RCC 7860 (cell line): ENCODE measurements around the gene FBXO17.
"Not testable (repeated sequence)": the region's sequence is repeated elsewhere in the genome, so short reads cannot be mapped to it uniquely, and the experiment has no call there.

ENCODE experiments used
- DNase-seq: peaks from one replicate; pipeline ENCODE4 v3.0.0-alpha.2; 2015; ENCODE audit warnings: low spot score
- FAIRE-seq: peaks from 2 replicates; lab custom pipeline; 2012; peaks lifted over from hg19 to GRCh38; lab: Jason Lieb, UNC

The FBXO17 gene, protein sequence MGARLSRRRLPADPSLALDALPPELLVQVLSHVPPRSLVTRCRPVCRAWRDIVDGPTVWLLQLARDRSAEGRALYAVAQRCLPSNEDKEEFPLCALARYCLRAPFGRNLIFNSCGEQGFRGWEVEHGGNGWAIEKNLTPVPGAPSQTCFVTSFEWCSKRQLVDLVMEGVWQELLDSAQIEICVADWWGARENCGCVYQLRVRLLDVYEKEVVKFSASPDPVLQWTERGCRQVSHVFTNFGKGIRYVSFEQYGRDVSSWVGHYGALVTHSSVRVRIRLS

DNA sequence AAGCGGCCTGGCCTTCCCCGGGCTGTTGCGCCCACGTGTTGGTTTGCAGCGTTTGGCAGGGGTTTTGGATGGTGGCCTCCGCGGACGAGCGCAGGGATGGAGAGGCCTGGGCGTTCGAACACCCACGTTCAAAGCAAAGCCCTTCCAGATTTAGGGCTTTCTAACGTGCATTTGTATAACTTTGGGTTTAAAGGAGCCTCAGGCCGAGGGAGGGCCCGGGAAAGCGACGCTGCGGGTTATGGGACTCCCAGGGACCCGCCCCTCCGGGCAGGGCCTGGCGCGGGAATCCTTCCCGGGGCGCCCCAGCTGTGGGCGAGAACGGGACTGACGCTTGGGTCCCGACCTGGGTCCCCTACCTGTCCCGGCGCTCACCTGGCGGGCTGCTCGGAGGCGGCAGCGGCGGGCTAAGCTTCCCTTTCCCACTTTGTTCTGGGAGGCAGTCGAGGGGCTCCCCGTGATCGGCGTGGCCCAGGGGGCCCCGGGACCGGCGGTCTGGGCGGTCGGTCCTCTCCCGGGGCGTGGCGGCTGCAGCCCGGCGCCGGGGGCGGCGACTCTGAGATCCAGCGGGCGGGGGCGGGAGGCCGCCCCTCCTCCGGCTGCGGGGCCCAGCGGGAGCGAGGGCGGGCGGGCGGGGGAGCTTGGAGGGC lies at the start of gene FBXO17:
Gene FBXO17, minus strand, starts transcription at position 529 of the 647 bp plus-strand sequence. CDS start 25,423 bp downstream, outside the sequence.
- FAIRE-seq: no peak
- DNase-seq: peak; percentile 34

DNA sequence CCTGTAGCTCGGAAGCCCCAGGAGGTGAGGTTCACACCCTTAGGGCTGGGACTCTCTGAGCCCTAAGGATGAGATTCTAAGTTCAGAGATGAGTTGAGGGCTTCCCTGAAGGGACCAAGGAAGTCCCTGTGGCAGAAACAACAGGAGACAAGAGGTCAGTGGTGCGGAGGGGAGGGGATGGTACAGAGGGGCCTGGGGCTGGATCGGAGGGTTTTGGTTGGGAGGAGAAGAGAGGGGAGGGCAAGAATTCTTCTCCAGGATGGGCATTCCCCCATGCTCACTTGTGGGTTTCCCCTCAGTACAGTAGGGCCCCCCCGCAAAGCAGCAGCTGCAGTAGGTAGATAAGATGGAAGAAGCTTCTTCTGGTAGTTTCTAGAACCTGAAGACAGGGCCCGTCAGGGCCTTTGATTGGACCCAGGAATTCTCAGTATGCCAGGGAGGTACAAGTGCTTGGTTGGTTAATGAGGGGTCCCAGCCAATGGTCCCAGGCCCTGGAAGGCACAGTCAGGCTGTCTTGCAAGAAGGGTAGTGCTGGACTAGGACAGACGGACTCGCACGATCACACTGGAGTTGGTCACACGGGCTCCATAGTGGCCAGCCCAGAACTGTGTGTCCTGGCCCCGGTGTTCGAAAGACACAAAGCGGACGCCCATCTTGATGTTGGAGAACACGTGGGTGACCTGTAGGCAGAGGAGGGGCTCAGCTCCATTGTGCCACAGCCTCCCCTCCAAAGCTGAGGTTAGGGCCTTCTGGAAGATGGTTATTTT lies 49.5 kb upstream of the FBXO17 start:
- DNase-seq (no peak), FAIRE-seq (no peak)

DNA sequence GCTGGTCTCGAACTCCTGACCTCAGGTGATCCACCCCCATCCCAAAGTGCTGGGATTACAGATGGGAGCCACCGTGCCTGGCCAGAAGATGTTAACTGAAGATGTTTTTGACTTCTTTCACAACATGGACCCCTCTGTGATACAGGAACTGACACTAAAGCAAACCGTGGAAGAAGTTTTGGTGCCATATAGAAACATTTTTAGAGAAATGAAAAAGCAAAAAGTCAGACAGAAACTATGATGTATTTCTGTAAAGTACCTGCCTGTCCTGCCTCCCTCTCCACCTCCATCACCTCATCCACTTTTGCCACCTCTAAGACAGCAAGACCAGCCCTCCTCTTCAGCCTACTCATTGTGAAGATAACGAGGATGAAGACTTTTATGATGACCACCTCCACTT lies 45.5 kb upstream of the FBXO17 start:
- no peak for FAIRE-seq
- no peak for DNase-seq

DNA sequence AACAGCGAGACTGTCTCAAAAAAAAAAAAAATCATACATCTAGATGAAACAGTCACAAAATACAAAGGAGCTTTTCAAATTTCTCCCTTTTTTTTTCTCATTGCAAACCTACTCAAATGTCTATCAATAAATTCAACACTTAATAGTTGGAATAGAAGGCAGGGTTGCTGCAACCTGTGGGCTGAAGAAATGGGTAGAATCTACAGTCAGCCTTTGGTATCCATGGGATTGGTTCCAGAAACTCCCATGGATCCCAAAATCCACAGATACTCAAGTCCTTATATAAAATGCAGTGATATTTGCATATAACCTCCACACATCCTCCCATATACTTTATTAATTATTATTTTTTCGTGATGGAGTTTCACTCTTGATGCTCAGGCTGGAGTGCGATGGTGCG lies 42.1 kb upstream of the FBXO17 start:
- no peak for DNase-seq
- no peak for FAIRE-seq

DNA sequence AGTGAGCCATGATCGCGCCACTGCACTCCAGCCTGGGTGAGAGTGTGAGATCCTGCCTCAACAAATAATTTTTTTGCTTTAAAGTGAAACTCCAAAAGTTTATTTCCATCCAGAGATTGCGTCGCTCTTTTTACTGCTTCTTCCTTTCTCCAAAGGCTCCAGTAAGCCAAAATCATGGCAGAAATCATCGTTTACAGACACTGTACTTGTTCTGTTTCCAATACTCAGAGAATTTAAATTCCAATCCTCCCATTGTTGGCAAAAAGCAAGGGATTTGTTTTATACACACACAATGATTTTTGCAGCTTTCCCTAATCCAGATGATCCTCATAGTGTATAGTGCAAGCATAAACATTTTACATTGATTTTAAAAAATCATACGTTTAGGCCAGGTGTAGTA lies 41.5 kb upstream of the FBXO17 start:
- DNase-seq: no peak
- FAIRE-seq: no peak

DNA sequence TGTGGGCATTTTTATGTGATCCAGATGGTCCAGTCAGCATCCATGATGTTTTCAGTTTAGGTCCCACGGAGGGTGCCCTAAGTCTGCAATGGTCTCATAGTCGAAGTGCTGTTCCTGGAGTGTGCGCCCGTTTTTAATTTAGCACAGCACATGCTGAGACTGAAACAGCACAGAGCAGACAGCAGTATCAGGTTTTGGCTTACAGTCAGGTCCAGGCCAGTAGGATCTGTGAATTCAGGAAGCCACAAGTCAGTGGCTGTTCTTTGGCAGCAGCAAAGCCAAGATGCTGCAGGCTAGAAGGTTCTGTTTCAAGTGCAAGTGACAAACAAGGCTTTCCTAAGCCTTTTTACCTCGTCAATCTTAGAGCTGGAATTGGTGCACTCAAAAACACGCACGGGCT lies 38.5 kb upstream of the FBXO17 start:
- FAIRE-seq (no peak), DNase-seq (no peak)

DNA sequence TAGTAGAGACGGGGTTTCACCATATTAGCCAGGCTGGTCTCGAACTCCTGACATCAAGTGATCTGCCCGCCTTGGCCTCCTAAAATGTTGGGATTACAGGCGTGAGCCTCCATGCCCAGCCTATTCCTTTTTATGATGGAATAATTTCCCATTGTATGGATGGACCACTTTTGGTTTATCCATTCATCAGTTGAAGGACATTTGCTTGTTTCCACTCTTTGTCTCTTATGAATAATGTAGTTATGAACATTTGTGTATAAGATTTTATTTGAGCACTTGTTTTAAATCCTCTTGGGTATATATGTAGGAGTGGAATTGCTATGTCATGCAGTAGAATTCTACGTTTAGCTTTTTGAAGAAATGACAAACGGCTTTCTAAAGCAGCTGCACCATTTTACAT lies 33.5 kb upstream of the FBXO17 start:
- FAIRE-seq (no peak), DNase-seq (no peak)

DNA sequence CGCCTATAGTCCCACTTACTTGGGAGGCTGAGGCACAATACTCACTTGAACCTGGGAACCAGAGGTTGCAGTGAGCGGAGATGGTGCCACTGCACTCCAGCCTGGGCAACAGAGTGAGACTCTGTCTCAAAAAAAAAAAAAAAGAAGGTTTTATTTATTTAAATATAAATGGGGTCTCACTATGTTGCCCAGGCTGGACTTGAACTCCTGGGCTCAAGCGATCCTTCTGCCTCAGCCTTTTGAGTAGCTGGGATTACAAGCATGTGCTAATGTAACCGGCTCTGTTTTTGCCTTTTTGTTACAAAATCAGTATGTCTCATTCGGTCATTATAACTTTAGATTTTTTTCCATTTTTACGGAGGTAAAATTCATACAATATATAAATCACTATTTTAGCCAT lies 32.6 kb upstream of the FBXO17 start:
- FAIRE-seq (no peak), DNase-seq (no peak)

DNA sequence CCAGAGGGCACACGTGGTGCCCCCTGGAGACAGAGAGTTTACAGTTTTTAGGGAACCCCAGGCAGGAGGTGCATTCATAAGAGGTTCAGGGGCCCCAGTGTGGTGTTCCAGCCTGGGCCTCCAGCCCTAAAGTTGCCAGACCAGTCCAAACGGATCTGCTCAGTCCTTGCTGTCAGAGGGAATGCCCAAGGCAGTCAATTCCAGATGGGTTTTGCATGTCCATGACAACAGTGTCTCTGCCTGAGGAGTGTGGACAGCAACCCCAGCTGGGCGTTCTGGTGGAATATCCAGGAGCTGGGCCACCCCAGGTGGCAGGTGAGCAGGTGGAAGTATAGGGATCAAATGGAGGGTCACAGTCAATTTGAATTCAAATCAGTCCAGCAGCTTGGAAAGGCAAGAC lies 31.6 kb upstream of the FBXO17 start:
- DNase-seq (no peak), FAIRE-seq (no peak)

DNA sequence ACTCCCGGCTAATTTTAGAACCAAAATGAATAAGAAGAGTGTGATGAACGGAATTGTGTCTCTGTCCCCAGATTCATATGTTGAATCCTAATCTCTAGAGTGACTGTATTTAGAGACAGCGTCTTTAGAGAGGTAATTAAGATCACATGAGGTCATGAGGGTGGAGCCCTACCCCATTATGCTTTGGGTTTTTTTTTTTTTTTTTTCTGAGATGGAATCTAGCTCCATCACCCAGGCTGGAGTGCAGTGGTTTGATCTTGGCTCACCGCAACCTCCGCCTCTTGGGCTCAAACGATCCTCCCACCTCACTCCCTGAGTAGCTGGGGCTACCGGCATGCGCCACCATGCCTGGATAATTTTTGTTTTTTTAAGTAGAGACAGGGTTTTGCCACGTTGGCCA lies 28.9 kb upstream of the FBXO17 start:
- FAIRE-seq (no peak), DNase-seq (no peak)

DNA sequence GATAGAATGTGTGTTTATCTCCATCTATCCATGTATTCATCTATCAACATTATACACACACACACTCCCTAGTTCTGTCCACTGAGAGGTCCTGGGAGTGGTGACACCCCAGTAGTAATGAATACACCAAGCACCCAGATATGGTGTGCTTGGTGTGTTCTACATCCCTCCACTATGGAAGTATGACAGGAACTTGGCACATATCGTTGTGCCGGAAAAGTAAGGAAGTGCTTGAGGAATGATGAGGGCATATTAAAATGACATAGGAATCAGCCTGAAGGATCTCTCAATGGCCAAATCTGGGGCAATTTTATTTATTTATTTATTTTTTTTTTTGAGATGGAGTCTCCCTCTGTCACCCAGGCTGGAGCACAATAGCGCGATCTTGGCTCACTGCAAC lies 28.3 kb upstream of the FBXO17 start:
- DNase-seq: no peak
- no peak for FAIRE-seq

DNA sequence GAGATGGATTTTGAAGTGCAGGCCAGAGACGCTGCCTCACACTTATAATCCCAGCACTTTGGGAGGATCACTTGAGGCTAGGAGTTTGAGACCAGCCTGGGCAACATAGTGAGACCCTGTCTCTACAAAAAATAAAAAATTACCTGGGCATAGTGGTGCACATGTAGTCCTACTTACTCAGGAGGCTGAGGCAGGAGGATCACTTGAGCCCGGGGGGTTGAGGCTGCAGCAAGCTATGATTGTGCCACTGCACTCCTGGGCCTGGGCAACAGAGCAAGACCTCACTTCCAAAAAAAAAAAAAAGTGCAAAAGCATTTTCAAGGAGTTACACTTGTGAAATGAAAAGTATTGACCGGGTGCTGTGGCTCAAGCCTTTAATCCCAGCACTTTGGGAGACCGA lies 27.6 kb upstream of the FBXO17 start:
- no peak for FAIRE-seq
- DNase-seq: no peak

DNA sequence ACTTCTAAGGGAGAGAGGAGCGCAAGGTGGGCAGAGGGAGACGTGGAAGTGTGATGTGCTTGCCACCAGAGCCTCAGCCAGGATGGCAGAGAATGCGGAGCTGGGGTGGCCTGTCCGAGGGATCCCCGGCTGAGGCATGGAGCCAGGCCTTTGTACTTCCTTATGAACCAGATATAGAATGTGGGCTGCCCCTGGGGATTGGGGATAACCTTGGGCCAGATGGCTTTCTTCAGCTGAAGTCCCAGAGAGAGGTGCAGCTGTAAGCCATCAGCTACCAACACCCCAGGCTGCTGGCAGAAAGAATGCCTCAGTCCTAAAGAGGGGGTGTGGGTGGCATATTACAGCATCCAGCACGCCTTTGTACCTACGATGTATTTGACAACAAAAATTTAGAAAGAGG lies 25.5 kb upstream of the FBXO17 start:
- FAIRE-seq: no peak
- no peak for DNase-seq

DNA sequence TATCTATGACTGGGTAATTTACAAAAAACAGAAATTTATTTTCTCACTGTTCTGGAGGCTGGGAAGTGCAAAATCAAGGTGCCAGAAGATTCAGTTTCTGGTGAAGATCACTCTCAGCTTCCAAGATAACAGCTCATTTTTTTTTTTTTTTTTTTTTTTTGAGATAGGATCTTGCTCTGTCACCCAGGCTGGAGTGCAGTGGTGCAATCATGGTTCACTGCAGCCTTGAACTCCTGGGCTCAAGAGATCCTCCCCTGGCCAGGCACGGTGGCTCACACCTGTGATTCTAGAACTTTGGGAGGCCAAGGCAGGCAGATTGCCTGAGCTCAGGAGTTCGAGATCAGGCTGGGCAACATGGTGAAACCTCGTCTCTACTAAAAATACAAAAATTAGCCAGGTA lies 22.0 kb upstream of the FBXO17 start:
- FAIRE-seq, DNase-seq: not testable (repeated sequence)

DNA sequence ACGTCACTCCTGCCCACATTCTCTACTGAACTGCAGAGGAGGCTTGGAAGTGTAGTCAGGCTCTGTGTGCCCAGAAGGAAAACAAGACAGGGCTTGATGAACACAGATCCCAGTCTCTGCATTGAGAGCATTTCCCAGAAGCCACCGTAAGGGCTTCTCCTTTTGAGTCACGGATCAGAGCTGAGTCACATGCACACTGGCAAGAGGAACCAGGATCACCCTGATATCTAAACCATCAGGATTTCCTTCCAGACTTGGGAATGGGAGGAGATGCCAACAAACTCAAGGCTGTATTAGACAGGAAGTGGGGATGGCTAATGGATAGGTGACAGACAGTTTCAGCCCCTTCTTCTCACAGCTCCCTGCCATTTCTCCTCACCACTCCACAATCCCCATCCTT lies 17.7 kb upstream of the FBXO17 start:
- DNase-seq (peak; percentile 84), FAIRE-seq (peak; percentile 89)

DNA sequence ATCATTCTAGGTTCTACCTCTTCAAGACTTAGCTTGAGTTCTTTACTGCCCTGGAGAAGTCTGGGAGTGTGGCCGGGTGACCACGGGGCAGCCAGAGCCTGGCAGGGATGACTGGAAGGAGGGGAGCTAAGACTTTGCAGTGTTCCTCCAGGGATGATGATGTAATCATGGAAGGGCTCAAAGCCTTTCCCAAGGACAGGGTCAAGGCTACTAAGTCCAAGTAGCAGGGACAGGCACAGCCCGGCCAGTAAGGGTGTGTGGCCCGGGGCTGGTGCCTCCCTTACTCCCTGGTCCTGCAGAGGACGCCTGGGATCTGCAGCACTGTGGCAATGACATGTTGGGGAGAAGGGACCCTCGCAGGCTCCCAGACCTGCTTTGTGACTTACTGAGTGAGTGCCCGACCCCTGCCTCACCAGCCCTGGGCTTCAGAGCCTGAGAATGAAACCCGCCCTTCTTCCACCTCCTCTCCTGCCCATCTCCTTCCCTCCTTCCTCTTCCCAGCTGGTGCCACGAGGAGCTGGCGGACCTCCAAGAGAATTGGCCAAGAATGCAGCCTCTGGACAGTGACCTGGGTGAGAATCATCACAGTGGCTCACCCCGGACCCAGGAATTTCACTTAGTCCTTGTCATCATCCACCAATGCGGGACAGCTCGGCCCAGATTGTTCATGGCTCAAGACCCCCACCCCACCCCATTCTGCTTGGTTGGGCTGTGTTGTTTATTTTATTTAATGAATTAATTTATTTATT lies 15.6 kb upstream of the FBXO17 start:
- FAIRE-seq: peak; percentile 81

DNA sequence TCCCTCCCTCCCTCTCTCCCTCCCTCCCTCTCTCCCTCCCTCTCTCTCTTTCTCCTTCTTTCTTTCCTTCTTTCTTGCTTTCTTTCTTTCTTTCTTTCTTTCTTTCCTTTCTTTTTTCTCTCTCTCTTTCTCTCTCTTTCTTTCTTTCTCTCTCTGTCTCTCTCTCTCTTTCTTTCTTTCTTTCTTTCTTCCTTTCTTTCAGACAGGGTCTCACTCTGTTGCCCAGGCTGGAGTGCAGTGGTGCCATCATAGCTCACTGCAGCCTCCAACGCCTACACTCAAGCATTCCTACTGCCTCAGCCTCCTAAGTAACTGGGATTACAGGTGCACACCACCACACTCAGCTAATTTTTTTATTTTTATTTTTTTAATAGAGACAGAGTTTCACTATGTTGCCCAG lies 14.1 kb upstream of the FBXO17 start:
- FAIRE-seq, DNase-seq: not testable (repeated sequence)

More for the DNA sequence above, 15.6 kb upstream of the FBXO17 start:
- peak; percentile 78 for DNase-seq

DNA sequence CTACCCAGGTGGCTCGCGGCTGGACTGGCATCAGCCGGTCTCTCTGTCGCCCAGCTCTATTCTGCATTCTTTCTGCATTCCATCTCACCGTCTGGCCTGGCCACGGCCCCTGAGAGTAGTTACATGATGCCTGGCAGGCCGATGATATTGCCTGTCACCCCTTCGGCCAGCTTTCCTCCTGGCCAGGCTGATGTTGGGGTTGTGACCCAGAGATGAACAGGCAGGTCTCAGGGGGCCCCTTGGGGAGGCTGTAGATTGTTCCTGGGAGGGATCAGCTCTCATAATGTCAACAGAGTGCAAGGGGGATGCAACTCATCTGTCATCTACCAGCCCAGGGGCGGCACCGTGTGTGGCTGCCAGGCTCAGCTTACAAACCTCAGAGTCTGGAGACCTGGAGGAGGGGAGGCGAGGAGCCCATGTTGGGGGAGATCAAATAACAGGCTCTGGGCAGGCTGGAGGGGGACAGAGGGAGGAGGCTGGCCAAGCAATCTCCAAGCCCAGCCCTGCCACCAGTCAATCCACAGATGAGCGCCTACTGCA lies 13.6 kb upstream of the FBXO17 start:
- DNase-seq (peak; percentile 61), FAIRE-seq (no peak)

DNA sequence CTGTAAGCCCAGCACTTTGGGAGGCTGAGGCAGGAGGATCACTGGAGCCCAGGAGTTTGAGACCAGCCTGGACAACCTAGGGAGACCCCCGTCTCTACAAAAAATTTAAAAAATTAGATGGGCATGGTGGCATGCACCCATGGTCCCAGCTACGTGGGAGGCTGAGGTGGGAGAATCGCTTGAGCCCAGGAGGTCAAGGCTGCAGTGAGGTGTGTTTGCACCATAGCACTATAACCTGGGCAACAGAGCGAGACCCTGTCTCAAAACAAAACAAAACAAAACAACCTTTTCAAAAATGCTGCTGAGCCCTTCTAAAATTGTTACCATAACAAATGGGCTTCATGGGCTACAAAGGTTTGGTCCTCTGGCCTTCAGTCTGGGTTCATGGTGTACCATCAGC lies 13.1 kb upstream of the FBXO17 start:
- not testable (repeated sequence) for DNase-seq, FAIRE-seq

DNA sequence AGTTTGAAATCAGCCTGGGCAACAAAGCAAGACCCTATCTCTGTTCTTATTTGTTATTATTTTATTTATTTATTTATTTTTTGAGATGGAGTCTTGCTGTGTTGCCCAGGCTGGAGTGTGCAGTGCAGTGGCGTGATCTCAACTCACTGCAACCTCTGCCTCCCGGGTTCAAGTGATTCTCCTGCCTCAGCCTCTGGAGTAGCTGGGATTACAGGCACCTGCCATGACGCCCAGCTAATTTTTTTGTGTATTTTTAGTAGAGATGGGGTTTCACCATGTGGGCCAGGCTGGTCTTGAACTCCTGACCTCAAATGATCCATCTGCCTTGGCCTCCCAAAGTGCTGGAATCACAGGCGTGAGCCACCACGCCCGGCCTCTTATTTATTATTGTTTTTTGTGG lies 12.2 kb upstream of the FBXO17 start:
- DNase-seq, FAIRE-seq: not testable (repeated sequence)

DNA sequence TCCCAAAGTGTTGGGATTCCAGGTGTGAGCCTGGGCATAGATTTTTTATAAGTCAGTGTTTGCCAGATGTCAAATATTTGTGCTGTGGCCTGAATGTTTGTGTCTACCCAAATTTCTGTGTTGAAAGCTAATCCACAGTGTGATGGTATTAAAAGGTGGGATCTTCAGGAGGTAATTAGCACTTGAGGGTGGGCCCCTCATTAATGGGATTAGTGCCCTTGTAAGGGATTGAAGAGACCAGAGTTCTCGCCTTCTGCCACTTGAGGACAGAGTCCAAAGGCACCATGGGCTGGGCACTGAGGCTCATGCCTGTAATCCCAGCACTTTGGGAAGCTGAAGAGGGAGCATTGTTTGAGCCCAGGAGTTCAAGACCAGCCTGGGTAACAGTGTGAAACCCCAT lies 9.7 kb upstream of the FBXO17 start:
- FAIRE-seq: no peak

More for the DNA sequence above, 9.7 kb upstream of the FBXO17 start:
- no peak for DNase-seq
